HG03460 (cell line): ENCODE results near the gene PEAK1.
"Not testable (repeated sequence)": the region's sequence is repeated elsewhere in the genome, so short reads cannot be mapped to it uniquely, and the experiment has no call there.

Source experiments
- ATAC-seq: cut with Tn5 transposase; IDR thresholded peaks from one replicate; pipeline ENCODE4 v1.9.1; 2021; ENCODE audit not compliant: unreplicated experiment

The PEAK1 gene

DNA sequence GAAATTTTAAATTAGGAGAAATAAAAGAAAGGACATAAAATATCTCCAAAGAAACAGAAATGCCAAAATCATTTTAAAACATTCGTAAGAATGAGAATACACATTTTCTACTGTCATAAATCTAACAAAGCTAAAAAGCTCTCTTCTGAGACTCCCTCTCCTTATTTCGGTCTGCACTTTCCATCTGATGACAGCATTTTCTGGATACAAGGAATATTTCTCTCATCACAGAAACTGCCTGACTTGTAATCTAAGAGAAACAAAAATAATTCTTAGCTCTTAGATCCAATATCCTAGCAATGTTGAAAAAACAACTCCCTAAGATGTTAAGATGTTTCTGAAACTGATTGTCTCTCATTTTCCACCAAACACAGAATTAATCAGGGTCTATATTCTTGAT, 93.5 kb downstream of the PEAK1 start:
- no peak for ATAC-seq

DNA sequence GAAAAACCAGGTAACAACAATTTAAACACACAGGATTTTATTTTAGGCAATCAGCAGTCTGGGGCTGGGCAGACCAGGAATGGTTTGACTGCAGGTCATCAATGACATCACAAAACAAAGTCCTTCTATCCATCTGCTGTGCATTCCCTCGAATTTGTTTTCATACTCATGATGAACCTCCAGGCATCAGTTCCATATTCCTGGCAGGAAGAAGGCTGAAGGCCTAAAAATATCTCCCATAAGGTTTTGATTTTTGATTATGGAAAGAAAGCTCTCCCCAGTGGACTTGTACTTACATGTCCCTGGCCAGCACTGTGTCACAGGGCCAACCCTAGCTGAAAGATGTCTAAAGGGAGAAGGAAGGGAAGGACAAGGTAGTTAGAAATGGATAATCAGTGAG, 107.4 kb downstream of the PEAK1 start:
- ATAC-seq: no peak

DNA sequence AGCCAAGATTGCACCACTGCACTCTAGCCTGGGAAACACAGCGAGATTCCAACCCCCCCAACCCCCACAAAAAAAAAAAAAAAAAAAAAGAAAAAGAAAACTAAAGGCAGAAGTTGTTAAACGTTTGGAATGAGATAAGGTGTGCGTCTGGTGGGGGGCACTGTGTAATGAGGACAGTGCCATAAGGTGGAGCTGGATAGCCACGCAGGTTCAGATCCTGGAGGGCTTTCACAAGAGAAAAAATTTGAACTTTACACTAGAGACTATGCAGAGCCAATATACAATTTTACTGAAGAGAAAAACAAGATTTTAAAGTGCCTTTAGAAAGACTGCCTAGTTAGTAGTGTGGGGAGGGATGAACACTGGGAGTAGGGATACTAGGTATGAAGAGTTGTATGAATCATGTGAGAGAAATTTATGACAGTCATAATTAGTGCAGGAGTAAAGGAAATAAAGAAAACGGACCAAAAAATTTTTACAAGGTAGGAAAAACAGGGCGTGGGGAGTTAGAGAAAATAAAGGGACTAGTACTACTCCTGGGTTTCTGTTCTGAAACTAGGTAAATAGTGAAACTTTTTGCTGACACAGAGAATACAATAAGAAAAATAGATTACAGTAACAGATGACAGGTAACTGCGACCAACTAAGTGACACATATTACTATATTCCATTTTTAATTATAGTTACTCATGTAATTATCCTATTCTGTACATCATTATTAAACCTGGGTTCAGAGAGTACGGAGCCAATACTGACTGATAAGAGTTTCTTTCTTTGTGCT, 108.1 kb downstream of the PEAK1 start:
- ATAC-seq: no peak

DNA sequence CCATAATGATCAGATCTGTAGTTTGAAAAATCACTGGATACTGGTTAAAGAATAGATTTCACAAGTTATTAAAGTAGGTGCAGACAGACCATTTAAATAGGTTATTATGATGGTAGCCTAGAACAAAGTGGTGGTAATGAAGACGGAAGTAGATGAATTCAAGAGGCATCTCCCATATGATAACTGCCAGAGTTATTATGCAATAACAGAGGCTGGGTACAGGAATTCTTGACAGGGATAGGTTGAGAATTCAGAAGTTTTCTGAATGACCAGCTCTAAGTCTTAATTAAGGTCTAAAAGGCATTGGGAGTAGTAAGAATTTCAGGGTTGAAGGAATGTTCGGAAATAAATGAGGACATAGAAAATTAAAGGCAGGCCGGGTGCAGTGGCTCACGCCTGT, 108.9 kb downstream of the PEAK1 start:
- ATAC-seq: no peak

DNA sequence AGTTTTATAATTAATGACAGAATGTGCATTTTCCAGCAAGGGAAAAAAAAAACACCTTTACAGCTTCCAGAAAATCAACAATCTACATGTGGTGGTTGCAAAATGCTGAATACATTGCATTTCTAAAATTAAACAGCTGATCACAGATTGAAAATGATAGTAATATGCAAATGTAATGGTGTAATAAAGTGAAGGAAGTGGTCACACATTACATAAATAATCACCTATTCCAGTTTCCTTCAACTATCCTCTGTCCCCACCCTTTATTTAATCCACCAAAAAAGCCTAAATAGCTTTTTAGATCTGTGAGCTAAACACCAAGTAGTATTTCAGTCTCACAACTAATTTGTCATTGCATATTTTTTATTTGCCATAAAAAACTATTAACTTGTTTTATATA, 110.5 kb downstream of the PEAK1 start:
- ATAC-seq: no peak

DNA sequence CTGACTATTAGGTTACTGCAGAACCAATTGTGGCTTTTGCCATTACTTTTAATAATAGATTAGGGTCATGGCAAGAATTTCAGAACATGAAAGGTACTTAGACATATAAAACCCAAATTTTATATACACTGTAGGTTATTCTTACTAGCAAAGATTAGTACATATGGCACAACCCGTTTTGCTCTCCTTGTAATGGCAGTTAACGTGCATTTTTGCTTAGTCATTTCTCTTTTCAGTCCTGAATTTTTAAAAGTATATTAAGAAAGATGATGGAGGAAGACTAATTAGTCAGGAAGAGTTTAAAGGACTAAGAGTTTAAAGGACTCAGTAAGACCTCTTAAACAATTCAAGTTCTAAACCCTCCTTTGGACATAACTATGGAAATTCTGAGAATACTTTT, 114.0 kb downstream of the PEAK1 start:
- ATAC-seq: no peak

DNA sequence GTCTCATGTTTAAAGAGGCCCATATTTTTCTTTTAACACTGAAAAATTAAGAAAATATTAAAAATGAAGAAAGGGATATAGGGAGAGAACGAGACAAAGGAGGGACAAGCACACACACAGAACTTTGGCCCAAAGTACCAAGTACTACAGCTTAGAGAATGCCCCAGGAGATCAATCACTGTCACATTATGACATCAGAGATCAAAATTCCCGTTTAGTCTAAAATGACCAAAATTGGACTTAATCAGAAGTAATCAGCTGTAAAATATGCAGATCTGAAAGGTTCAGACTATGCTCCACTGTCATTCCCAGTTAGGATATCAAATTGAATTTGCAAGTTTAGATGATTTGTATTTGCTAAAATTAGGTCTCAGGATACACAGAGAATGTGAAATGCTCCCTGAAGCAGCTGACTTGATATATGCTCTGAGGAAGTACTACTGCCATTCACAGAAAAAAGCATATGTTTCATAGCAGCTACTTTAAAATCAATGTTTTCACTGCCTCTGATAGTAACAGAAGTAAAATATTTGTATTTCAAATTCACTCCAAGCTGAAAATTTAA, 123.0 kb downstream of the PEAK1 start:
- no peak for ATAC-seq

DNA sequence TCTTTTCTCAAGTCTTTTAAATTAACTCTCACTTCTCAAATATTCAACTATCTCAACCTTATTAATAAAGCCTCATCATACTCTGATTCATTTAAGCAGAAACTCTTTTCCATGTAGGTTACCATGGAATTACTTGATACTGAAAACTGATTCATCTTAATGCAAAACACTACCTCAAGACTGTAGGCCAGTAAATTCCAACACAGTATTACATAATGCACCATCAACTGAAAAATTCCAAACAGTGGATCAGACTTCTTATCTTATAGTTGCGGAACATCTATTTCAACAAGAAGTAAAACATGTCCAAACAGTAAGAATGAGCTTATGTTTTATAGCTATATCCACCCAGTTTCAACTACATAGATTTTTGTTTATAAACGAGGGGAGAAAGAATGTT, 124.5 kb downstream of the PEAK1 start:
- no peak for ATAC-seq

DNA sequence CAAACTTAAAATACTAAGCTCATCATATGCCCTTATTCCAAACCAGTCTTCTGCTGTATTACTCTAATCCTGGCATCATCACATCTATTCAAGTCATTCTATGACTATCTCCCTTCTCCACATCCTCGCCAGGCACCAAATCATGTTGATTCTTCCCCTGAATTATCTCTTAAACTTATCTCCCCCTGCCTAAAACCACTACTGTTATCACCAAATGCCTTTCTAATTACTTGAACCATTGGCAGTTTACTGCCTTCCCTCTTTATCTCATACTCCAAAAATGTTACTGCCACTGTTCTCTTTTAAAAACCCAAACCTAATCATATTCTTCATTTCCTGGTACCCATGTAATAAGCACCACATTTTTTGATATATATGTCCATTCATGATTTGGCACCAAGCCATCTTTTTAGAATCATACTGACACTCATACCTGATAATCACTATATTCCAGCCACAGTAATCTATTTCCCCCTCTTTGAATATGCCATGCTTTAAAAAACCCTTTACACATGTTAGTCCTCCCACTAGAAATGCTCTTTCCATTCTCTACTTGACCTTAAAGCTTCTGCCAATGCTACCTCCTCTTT, 126.8 kb downstream of the PEAK1 start:
- no peak for ATAC-seq

DNA sequence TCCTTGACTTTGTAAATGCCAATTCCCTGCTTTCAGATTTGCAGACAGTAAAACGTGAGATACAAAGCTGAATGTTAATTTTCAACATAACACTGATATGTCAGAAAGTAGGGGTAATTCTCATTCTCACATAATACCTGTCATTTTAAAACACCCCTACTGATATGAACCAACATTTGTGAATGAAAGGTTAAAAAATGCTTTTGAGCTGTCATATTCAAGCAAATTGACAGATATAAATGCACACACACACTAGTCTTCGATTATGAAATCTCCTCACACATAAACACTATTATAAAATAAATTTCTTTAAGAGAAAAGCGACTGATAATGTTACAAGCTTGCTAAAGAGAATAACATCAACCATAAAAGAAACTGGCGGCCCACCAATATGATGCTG, 128.8 kb downstream of the PEAK1 start:
- no peak for ATAC-seq

DNA sequence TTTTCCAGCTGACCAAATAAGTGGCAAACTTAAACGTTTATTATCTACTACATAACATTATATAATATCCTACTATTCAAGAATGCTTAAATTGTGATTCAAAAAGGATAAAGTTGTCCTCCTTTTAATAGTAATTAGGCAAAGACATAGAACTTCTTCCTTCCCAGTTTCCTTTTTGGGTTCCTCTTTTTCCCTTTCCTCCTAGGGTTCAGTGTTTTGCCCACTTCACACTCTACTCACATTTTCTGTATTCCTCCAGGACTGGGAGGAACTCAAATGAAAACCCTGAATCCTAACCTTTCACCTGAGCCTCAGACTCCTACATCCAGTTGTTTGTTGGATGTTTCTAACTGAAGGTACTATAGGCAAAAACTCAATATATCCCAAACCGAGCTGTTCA, 132.5 kb downstream of the PEAK1 start:
- ATAC-seq: no peak

DNA sequence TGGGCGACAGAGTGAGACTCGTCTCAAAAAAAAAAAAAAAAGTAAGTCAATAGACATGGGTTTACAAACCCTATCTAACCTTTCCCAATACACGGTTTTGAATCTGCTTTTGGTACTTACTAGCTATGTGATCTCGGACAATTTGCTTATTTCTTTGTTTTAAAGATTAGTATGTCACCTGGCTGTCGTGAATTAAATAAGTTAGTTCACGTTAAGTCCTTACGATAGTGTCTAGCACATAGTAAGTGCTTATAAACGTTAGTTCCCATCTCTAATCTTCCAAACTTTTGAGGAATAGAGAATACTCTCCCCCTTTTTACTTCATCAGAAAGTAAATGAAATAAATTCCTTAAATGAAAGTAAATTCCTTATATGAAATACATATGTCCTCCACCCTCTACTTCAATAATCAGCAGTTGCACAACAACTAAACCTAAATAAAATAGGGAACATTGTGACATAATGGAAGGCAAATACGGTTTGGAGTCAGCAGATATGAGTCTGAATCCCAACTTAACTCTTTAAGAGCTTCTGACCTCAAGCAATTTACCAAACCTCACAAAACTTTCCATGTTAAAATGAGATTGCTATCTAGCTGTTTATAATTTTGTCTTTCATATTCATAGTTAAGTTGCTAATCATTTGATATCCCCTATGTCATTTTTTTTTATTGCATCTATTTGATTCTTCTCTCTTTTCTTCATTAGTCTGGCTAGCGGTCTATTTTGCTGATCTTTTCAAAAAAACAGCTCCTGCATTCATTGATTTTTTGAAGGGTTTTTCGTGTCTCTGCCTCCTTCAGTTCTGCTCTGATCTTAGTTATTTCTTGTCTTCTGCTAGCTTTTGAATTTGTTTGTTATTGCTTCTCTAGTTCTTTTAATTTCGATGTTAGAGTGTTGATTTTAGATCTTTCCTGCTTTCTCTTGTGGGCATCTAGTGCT, 134.6 kb downstream of the PEAK1 start:
- no peak for ATAC-seq

DNA sequence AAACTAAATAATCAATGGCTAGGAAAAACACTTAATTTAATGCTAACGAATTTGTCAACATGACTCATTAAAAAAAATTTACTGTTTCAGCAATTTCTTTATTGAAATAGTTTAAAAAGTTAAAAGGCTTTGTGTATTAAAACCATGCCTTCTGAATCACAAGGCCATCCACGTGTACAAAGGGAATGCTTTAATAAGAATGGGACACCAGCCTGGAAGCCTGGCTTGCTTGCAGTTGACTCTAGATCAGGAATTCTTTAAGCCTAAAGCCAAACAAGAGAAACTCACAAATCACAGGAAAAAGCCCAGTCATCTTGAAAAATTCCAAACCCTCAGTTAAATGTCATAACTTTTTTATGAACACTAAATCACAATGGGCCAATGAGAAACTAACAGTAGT, 137.6 kb downstream of the PEAK1 start:
- no peak for ATAC-seq

DNA sequence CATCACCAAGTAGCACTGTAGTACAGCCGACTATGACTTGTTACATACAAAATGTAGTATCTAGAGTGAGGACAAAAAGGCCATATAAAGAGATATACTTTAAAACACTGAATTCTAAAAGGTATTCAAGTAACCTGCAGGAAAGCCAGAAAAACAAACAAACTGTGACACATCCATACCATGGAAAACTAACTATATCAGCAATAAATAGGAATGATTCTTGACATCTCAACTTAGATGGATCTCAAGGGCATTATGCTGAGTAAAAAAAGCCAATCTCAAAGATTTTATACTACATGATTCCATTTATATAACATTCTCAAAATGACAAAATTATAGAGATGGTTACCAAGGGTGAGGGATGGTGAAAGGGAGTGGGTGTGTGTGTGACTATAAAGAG, 143.0 kb downstream of the PEAK1 start:
- no peak for ATAC-seq

DNA sequence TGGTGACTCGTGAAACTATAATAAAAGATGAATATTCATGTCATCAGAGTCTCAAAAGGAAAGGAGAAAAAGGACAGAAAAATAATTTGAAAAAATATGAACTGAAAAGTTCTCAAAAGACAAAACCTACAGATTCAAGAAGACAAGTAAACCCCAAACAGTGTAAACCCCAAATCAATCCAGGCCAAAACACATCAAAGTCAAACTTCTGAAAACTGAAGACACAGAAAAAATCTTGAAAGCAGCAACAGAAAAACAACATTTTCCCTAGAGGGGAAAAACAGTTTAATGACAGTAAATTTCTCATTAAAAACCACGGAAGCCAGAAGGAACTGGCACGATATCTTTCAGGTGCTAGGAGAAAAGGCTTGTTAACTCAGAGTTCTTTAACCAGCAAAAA, 143.8 kb downstream of the PEAK1 start:
- ATAC-seq: no peak

DNA sequence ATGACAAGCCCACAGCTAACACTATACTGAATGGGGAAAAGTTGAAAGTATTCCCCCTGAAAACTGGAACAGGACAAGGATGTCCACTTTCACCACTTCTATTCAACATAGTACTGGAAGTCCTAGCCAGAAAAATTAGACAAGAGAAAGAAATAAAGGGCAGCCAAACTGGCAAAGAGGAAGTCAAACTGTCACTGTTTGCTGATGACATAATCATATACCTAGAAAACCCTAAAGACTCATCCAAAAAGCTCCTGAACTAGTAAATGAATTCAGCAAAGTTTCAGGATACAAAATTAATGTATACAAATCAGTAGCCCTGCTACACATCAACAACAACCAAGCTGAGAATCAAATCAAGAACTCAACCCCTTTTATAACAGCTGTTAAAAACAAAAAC, 146.8 kb downstream of the PEAK1 start:
- not testable (repeated sequence) for ATAC-seq

DNA sequence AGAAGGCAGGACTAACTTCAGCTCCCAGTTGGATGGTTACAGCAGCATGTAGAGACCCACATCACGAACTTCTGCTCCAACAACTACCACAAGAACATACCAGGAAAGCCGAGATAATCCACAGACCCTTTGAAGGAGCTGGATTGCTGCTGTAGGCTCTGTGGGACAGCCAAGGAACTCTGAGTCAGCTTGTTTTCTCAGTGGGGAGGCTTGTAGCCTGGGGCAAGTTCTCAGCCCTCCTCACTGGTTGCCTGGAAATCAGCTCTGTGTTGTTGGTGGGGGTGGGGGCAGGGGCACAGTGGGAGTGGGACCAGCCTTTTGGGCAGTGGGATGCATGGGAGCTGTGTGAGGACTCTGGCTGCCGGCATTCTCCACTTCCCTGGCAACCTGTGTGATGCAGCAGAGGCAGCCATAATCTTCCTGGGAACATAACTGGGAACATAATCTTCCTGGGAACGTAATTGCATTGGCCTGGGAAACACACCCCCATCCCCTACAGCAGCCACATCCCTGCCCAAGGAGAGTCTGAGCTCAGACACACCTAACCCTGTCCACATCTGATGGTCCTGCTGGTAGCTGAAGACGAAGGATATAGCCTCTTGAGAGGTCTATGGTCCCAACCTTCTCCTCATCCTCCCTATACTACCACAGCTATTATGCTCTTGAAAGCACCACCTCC, 153.1 kb downstream of the PEAK1 start:
- ATAC-seq: no peak

DNA sequence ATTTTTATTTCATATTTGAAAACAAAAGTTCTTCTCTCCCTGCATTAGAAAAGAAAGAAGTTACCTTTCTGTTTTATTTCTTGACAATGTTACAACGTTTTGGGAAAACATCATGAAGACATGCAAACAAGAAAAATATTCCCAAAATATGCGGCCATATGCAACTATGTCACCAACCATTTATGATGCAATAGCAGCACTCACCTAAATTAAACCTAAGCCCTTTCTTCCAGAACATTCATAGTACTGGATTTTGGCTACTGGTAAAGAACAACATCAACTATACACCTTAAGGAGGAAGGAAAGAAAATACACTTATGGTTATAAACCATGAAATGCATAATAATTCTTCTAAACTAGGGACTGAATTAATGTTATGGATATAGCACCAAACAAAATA, 164.5 kb downstream of the PEAK1 start:
- ATAC-seq: no peak

DNA sequence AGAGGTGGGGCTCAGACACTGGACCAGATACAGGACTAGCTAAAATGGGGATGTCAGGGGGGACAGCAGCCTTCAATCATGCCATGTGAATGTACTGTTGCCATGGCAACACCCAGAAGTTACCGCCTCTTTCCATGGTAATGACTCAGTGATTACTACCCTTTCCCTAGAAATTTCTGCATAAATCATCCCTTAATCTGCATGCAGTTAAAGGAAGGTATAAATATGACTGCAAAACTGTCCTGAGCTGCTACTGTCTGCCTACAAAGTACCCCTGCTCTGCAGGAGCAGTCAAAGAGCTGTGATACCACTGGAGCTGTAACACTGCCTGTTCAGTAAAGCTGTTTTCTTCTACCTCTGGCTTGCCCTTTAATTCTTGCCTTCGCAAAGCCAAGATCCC, 168.2 kb downstream of the PEAK1 start:
- no peak for ATAC-seq

DNA sequence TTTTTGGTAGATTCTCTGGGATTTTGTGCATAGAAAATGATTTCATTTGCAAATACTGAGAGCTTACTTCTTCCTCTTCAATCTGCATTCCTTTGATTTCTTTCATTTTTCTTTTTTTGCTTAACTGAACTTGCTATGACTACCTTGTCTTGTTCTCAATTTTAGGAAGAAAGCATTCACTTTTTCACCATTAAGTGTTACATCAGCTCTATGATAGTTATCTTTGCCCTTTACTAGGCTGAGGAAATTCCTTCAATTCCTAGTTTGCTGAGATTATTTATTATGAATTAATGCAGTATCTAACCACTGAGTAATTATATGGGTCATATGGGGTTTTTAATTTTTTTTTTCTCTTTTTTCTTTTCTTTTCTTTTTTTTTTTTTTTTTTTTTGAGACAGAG, 172.8 kb downstream of the PEAK1 start:
- no peak for ATAC-seq
